Breast epithelium (tissue), 4 donors: ENCODE measurements around the gene LUC7L3. TPM values are rescaled to one million over a fixed set of nuclear protein-coding genes. Genes with fewer than 3 reads are reported as not detected.

Experiments used
- DNase-seq, 2 donors: peaks; one replicate each; pipeline ENCODE4 v3.0.0-alpha.2; 2019; ENCODE audit warnings: low spot score in 2 of 2
- H3K27ac ChIP-seq, 2 donors: fragments of 200-600 bp; sonication (generic) in 1 of 2; one replicate each; pipeline ENCODE4 v1.5.1; 2016 to 2019; ENCODE audit warnings: mild to moderate bottlenecking in 1 of 2
- H3K27me3 ChIP-seq, 2 donors: fragments of 200-600 bp; sonication (generic) in 1 of 2; one replicate each; pipeline versions ENCODE4 v1.5.1 to v1.6.0; 2017 to 2019; ENCODE audit warnings: control low read depth in 1 of 2, mild to moderate bottlenecking in 1 of 2
- H3K36me3 ChIP-seq: fragments of 200-600 bp; one replicate; pipeline ENCODE4 v1.5.1; 2019
- H3K4me1 ChIP-seq, 2 donors: fragments of 200-600 bp; sonication (generic); one replicate each; pipeline ENCODE4 v1.5.1; 2016 to 2019; ENCODE audit warnings: control low read depth in 1 of 2
- H3K4me3 ChIP-seq, 3 donors: fragments of 200-600 bp; sonication (generic); 1 replicate in 2 of 3; 2 replicates in 1 of 3; pipeline ENCODE4 v1.5.1; 2016 to 2019; ENCODE audit warnings: mild to moderate bottlenecking in 3 of 3, moderate library complexity in 2 of 3
- H3K9me3 ChIP-seq, 2 donors: fragments of 200-600 bp; sonication (generic) in 1 of 2; one replicate each; pipeline ENCODE4 v1.5.1; 2016 to 2019; ENCODE audit warnings: control low read depth in 1 of 2
- POLR2A ChIP-seq: fragments of 450-650 bp; IDR thresholded peaks from one replicate; pipeline ENCODE4 v1.6.1; 2016; ENCODE audit warnings: antibody characterized with exemption, mild to moderate bottlenecking, moderate library complexity
- POLR2AphosphoS5 ChIP-seq, 3 donors: sonication (generic); formaldehyde crosslinking; IDR thresholded peaks; one replicate each; pipeline ENCODE4 v1.6.1; 2017; ENCODE audit warnings: antibody characterized with exemption in 3 of 3
- intact Hi-C: fragments of 100-400 bp; cut with DNase I; formaldehyde crosslinking; loops from one replicate; pipeline ENCODE4 v1.15.1; 2023; ENCODE audit warnings: low total_unique reads
- total RNA-seq, 3 donors: library from RNA; depleted of rRNA; stranded (reverse); fragments of >200 nt; gene quantifications; one replicate each; pipeline ENCODE4 v1.1.0, GENCODE V29; 2016
- TF ChIP-seq, protein P1 (sequence below), 3 donors: fragments of 450-650 bp; IDR thresholded peaks; one replicate each; pipeline ENCODE4 v1.5.1; 2016 to 2017; ENCODE audit warnings: antibody characterized with exemption in 3 of 3, mild to moderate bottlenecking in 3 of 3, moderate library complexity in 3 of 3

Gene LUC7L3
- total RNA-seq, 3 donors from 2014 or later = 70.7 to 161 (median 104) TPM

GRCh38 chr17:50686494-50687199 lies 32.8 kb upstream of the LUC7L3 start:
- peak overlapping the region; percentile 41 to 83 for H3K27ac ChIP-seq
- peaks cover 10 to 12% of the 10 kb centered on the region in 2 donors for H3K4me1 ChIP-seq
- DNase-seq = peak in 1 of 2 donors; percentile 73
- peak; percentile 17 to 52 (median 42) for TF ChIP-seq POLR2AphosphoS5 (IDR thresholded peaks at IDR 0.05)
- TF ChIP-seq, protein P1, sequence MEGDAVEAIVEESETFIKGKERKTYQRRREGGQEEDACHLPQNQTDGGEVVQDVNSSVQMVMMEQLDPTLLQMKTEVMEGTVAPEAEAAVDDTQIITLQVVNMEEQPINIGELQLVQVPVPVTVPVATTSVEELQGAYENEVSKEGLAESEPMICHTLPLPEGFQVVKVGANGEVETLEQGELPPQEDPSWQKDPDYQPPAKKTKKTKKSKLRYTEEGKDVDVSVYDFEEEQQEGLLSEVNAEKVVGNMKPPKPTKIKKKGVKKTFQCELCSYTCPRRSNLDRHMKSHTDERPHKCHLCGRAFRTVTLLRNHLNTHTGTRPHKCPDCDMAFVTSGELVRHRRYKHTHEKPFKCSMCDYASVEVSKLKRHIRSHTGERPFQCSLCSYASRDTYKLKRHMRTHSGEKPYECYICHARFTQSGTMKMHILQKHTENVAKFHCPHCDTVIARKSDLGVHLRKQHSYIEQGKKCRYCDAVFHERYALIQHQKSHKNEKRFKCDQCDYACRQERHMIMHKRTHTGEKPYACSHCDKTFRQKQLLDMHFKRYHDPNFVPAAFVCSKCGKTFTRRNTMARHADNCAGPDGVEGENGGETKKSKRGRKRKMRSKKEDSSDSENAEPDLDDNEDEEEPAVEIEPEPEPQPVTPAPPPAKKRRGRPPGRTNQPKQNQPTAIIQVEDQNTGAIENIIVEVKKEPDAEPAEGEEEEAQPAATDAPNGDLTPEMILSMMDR (IDR thresholded peaks at IDR 0.05) = no peak
- H3K27me3 ChIP-seq = no peaks in the 10 kb centered on the region
- H3K4me3 ChIP-seq = no peak overlapping the region
- no peaks in the 10 kb centered on the region for H3K9me3 ChIP-seq
- no peaks in the 10 kb centered on the region for H3K36me3 ChIP-seq
- intact Hi-C loops = loop anchor here (10.0 kb wide), 1 partner anchor 52 kb away; the partner anchor contains the start of gene ABCC3

DNA sequence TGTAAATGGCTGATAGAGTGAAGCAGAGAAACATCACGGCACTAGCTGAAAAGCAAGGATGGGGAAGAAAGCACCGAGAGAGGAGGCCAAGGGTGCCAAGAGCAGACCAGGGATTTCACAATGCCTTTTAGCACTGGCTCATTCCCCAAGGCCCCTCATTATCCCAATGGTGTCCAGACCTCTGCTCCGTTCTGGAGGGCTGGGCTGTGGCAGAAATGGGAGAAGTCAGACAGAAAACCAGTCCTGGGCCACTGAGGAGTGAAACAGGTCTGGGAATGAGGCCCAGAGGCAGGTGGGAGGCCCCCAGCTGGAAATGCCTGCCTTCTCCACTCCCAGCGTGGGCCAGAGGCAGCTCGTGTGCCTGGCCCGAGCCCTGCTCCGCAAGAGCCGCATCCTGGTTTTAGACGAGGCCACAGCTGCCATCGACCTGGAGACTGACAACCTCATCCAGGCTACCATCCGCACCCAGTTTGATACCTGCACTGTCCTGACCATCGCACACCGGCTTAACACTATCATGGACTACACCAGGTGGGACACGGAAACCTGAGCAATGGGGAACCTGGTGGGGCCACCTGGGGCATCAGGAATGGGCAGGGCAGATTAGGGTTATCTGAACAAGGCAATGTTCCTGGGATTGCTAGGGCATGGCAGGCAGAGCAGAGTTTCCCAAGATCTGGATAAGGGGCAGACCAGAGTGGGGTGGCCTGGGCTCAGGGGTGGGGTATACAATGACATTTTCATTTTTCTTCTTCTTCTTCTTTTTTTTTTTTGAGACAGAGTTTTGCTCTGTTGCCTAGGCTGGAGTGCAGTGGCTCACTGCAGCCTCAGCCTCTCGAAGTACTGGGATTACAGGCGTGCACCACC lies 32.0 kb upstream of the LUC7L3 start:
- no peak overlapping the region for H3K4me3 ChIP-seq
- DNase-seq = no peak
- intact Hi-C loops = loop anchor here (10.0 kb wide), 1 partner anchor 53 kb away; the partner anchor contains the start of gene ABCC3
- peaks cover 10 to 12% of the 10 kb centered on the region in 2 donors for H3K4me1 ChIP-seq
- no peaks in the 10 kb centered on the region for H3K27me3 ChIP-seq
- no peaks in the 10 kb centered on the region for H3K9me3 ChIP-seq
- H3K27ac ChIP-seq = peak overlapping the region; percentile 41 to 83
- no peaks in the 10 kb centered on the region for H3K36me3 ChIP-seq
- TF ChIP-seq, protein P1 (IDR thresholded peaks at IDR 0.05) = no peak
- TF ChIP-seq POLR2A (no peak), POLR2AphosphoS5 (IDR thresholded peaks at IDR 0.05) (no peak)

- H3K27me3 ChIP-seq = no peaks in the 10 kb centered on the region
- DNase-seq = no peak
- H3K36me3 ChIP-seq = no peaks in the 10 kb centered on the region
- H3K4me1 ChIP-seq = peaks cover 10 to 12% of the 10 kb centered on the region in 2 donors
- no peak overlapping the region for H3K27ac ChIP-seq
- H3K4me3 ChIP-seq = no peak overlapping the region
- intact Hi-C loops = loop anchor here (10.0 kb wide), 1 partner anchor 53 kb away; the partner anchor contains the start of gene ABCC3
- H3K9me3 ChIP-seq = no peaks in the 10 kb centered on the region
- no peak for TF ChIP-seq POLR2A
- TF ChIP-seq, protein P1 (IDR thresholded peaks at IDR 0.05) = no peak
Measured at GRCh38 chr17:50688245-50688644, 31.2 kb upstream of the LUC7L3 start.

DNA sequence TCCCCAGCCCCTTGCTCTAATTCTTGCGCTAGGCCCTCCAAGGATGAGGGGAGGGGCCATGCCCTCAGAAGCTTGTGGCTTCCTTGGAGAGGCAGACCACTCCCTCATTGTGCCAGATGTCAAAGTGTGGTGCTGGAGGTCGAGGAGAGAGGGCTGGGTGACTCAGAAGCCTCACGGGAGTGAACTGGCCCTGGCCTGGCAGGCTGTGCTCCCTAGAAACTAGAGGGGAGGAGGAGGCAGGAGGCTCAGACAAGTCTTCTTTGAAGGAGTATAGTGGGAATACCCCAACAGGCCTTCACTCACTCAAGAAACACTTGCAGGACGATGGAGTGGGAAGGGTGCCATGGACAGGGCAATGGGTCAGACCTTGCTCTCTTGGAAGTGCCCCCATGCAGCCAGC lies 30.2 kb upstream of the LUC7L3 start:
- no peak overlapping the region for H3K27ac ChIP-seq
- no peak for DNase-seq
- no peaks in the 10 kb centered on the region for H3K9me3 ChIP-seq
- H3K27me3 ChIP-seq = no peaks in the 10 kb centered on the region
- H3K4me3 ChIP-seq = no peak overlapping the region
- no peak for TF ChIP-seq POLR2AphosphoS5 (IDR thresholded peaks at IDR 0.05)
- TF ChIP-seq, protein P1 (IDR thresholded peaks at IDR 0.05) = no peak
- TF ChIP-seq POLR2A = no peak
- H3K36me3 ChIP-seq = no peaks in the 10 kb centered on the region
- peaks cover 10 to 12% of the 10 kb centered on the region in 2 donors for H3K4me1 ChIP-seq
- intact Hi-C loops = loop anchor here (10.0 kb wide), 1 partner anchor 54 kb away; the partner anchor contains the start of gene ABCC3
